Measurements from ENCODE around the gene BEND6. TPM values are rescaled to one million over a fixed set of nuclear protein-coding genes. Genes with fewer than 3 reads are reported as not detected.
"Not testable (repeated sequence)": the region's sequence is repeated elsewhere in the genome, so short reads cannot be mapped to it uniquely, and the experiment has no call there.

Gene BEND6
- polyA plus RNA-seq, 3 donors = not detected

- Histone ChIP-seq H3K4me2 (replicated peaks; ENCODE audit: extremely low read depth, low read length, poor library complexity, severe bottlenecking) (peak overlapping the region; percentile 35), H3K36me3 (replicated peaks in 1 of 2; ENCODE audit: control insufficient read depth in 1 of 2, insufficient read depth in 2 of 2, low read length in 2 of 2) (peaks cover 16 to 33% of the 10 kb centered on the region in 2 donors), H3K79me2 (ENCODE audit: insufficient read depth, low read length) (peaks cover 30% of the 10 kb centered on the region), H3K4me1 (ENCODE audit: control insufficient read depth in 1 of 2, insufficient read depth in 2 of 2, low read length in 2 of 2) (peaks cover 4 to 13% of the 10 kb centered on the region in 2 donors)
- H3K4me3 Mint-ChIP-seq = peak overlapping the region; percentile 13 to 46
- H3K27ac ChIP-seq (ENCODE audit: low read depth in 1 of 2, low read length in 2 of 2); H3K4me3 ChIP-seq (replicated peaks in 1 of 3; ENCODE audit: low read depth in 2 of 3, low read length in 3 of 3); intact Hi-C loops (cut with micrococcal nuclease); H4K20me1 ChIP-seq (ENCODE audit: insufficient read depth, low read length); H3K9me3 ChIP-seq (replicated peaks in 1 of 2; ENCODE audit: control insufficient read depth in 1 of 2, insufficient read depth in 1 of 2, low read length in 2 of 2); H3K9me3 Mint-ChIP-seq; DNase-seq; H3K9ac ChIP-seq (ENCODE audit: insufficient read depth, low read length, poor library complexity, severe bottlenecking); H3K27me3 ChIP-seq (ENCODE audit: control insufficient read depth in 2 of 2, insufficient read depth in 2 of 2, low read length in 2 of 2); H2AFZ ChIP-seq (ENCODE audit: insufficient read depth, low read depth, low read length, poor library complexity, severe bottlenecking): not testable (repeated sequence)
- H3K4me1 Mint-ChIP-seq = peaks cover 21% of the 10 kb centered on the region
- H3K36me3 Mint-ChIP-seq = peaks cover 30 to 32% of the 10 kb centered on the region in 2 donors
- peak overlapping the region in 2 of 7 donors; percentile 62 to 80 for H3K27ac Mint-ChIP-seq
- WGBS (ENCODE audit: insufficient coverage) = 100% methylated on average over 5 of the region's 6 CpGs
- H3K27me3 Mint-ChIP-seq (ENCODE audit: low read depth in 3 of 3) = peaks cover 8 to 15% (median 8%) of the 10 kb centered on the region in 3 donors
Measured at GRCh38 chr6:57047859-57048258, 93.0 kb downstream of the BEND6 start.

- H3K27me3 Mint-ChIP-seq (ENCODE audit: low read depth in 3 of 3) = peaks cover 6 to 15% (median 7%) of the 10 kb centered on the region in 3 donors
- Histone ChIP-seq H3K27me3 (ENCODE audit: control insufficient read depth in 2 of 2, insufficient read depth in 2 of 2, low read length in 2 of 2) (no peaks in the 10 kb centered on the region), H3K27ac (ENCODE audit: low read depth in 1 of 2, low read length in 2 of 2) (no peak overlapping the region), H3K79me2 (ENCODE audit: insufficient read depth, low read length) (peaks cover 30% of the 10 kb centered on the region), H3K4me1 (ENCODE audit: control insufficient read depth in 1 of 2, insufficient read depth in 2 of 2, low read length in 2 of 2) (peaks cover 4 to 13% of the 10 kb centered on the region in 2 donors), H2AFZ (ENCODE audit: insufficient read depth, low read depth, low read length, poor library complexity, severe bottlenecking) (no peak overlapping the region), H3K4me2 (replicated peaks; ENCODE audit: extremely low read depth, low read length, poor library complexity, severe bottlenecking) (no peak overlapping the region), H3K9me3 (replicated peaks in 1 of 2; ENCODE audit: control insufficient read depth in 1 of 2, insufficient read depth in 1 of 2, low read length in 2 of 2) (no peaks in the 10 kb centered on the region), H3K36me3 (replicated peaks in 1 of 2; ENCODE audit: control insufficient read depth in 1 of 2, insufficient read depth in 2 of 2, low read length in 2 of 2) (peaks cover 23 to 40% of the 10 kb centered on the region in 2 donors), H4K20me1 (ENCODE audit: insufficient read depth, low read length) (peaks cover 8% of the 10 kb centered on the region), H3K9ac (ENCODE audit: insufficient read depth, low read length, poor library complexity, severe bottlenecking) (no peak overlapping the region), H3K4me3 (replicated peaks in 1 of 3; ENCODE audit: low read depth in 2 of 3, low read length in 3 of 3) (no peak overlapping the region)
- TF ChIP-seq CTCF (IDR thresholded peaks at IDR 0.05) = no peak
- intact Hi-C loops (cut with micrococcal nuclease) = no loop called here
- H3K4me1 Mint-ChIP-seq = peaks cover 21% of the 10 kb centered on the region
- no peak for DNase-seq
- no peak overlapping the region for H3K4me3 Mint-ChIP-seq
- no peak overlapping the region for H3K27ac Mint-ChIP-seq
- 94% methylated on average over 5 of the region's 5 CpGs for WGBS (ENCODE audit: insufficient coverage)
- peaks cover 0 to 5% (median 2%) of the 10 kb centered on the region in 7 donors for H3K9me3 Mint-ChIP-seq
- H3K36me3 Mint-ChIP-seq = peaks cover 37 to 38% of the 10 kb centered on the region in 2 donors
Measured at GRCh38 chr6:57048577-57048976, 93.7 kb downstream of the BEND6 start.
